GM12872 (cell line): Measurements from ENCODE around the gene EGFL7.

Experiments used
- CTCF ChIP-seq: IDR thresholded peaks from 3 replicates; pipeline ENCODE4 v1.5.1; 2011; ENCODE audit warnings: low read depth, mild to moderate bottlenecking, low read length, moderate library complexity; ENCODE audit not compliant: insufficient read depth

EGFL7 gene

GRCh38 chr9:136626066-136626725 is 36.5 kb upstream of the EGFL7 start:
- TF ChIP-seq CTCF: no peak

- no peak for TF ChIP-seq CTCF
Observed at GRCh38 chr9:136626740-136627642, 35.7 kb upstream of the EGFL7 start.

- TF ChIP-seq CTCF: no peak
Observed at GRCh38 chr9:136627703-136628102, 35.0 kb upstream of the EGFL7 start.

GRCh38 chr9:136628268-136628667 is 34.4 kb upstream of the EGFL7 start:
- no peak for TF ChIP-seq CTCF

GRCh38 chr9:136629001-136629878 is 33.5 kb upstream of the EGFL7 start:
- TF ChIP-seq CTCF: no peak

GRCh38 chr9:136629879-136630661 is 32.6 kb upstream of the EGFL7 start:
- TF ChIP-seq CTCF: peak; percentile 68
